Common myeloid progenitor, CD34-positive (primary cell): ENCODE results near the gene ALS2CL.

ENCODE experiments used
- CTCF ChIA-PET: fragments of 350-600 bp; sonication (Branson Sonifier 250); formaldehyde crosslinking; loops from one replicate; lab custom pipeline; 2021; ENCODE audit warnings: antibody characterized with exemption; lab: Charles Lee
- POLR2A ChIA-PET: fragments of 350-600 bp; sonication (Branson Sonifier 250); formaldehyde crosslinking; loops from one replicate; lab custom pipeline; 2021; ENCODE audit warnings: antibody characterized with exemption; lab: Charles Lee
- DNase-seq, 3 donors: peaks; one replicate each; pipeline versions ENCODE4 v3.0.0 to v3.0.0-alpha.2; 2013
- H3K27ac ChIP-seq, 2 experiments: 1 replicate in 1 of 2; 2 replicates in 1 of 2; pipeline ENCODE4 v1.7.0; 2013; ENCODE audit warnings: inconsistent platforms in 2 of 2, low read length in 2 of 2, mild to moderate bottlenecking in 2 of 2, low read depth in 1 of 2, moderate library complexity in 1 of 2; ENCODE audit not compliant: severe bottlenecking in 2 of 2, insufficient read depth in 1 of 2, poor library complexity in 1 of 2
- H3K27me3 ChIP-seq, 5 experiments: replicated peaks in 2 of 5; 1 replicate in 3 of 5; 2 replicates in 2 of 5; pipeline versions ENCODE4 v1.6.1 to v1.7.0; 2013; ENCODE audit warnings: low read length in 4 of 5, mild to moderate bottlenecking in 2 of 5, moderate library complexity in 2 of 5, inconsistent platforms in 1 of 5; ENCODE audit not compliant: insufficient read depth in 5 of 5, control insufficient read depth in 4 of 5
- H3K36me3 ChIP-seq, 4 experiments: 1 replicate in 2 of 4; 2 replicates in 2 of 4; pipeline versions ENCODE4 v1.6.1 to v1.7.0; 2013; ENCODE audit warnings: low read length in 3 of 4, control low read depth in 1 of 4, mild to moderate bottlenecking in 1 of 4; ENCODE audit not compliant: control insufficient read depth in 4 of 4, insufficient read depth in 4 of 4
- H3K4me1 ChIP-seq, 4 experiments: 1 replicate in 3 of 4; 2 replicates in 1 of 4; pipeline versions ENCODE4 v1.6.1 to v1.7.1; 2013; ENCODE audit warnings: low read length in 3 of 4, mild to moderate bottlenecking in 3 of 4, control low read depth in 1 of 4, inconsistent platforms in 1 of 4, moderate library complexity in 1 of 4; ENCODE audit not compliant: control insufficient read depth in 4 of 4, insufficient read depth in 4 of 4; ENCODE audit errors: control extremely low read depth in 1 of 4
- H3K4me3 ChIP-seq, 7 experiments: 1 replicate in 4 of 7; 2 replicates in 3 of 7; pipeline versions ENCODE4 v1.5.1 to v1.7.0; 2013; ENCODE audit warnings: mild to moderate bottlenecking in 7 of 7, low read length in 6 of 7, moderate library complexity in 6 of 7, inconsistent platforms in 2 of 7, low read depth in 2 of 7, control low read depth in 1 of 7; ENCODE audit not compliant: insufficient read depth in 4 of 7, control insufficient read depth in 1 of 7; ENCODE audit errors: extremely low read depth in 1 of 7
- H3K9me3 ChIP-seq, 5 experiments: 1 replicate in 4 of 5; 2 replicates in 1 of 5; pipeline versions ENCODE4 v1.6.1 to v1.7.1; 2013; ENCODE audit warnings: low read length in 4 of 5, mild to moderate bottlenecking in 2 of 5, inconsistent platforms in 1 of 5, low read depth in 1 of 5, moderate library complexity in 1 of 5; ENCODE audit not compliant: control insufficient read depth in 4 of 5, insufficient read depth in 2 of 5; ENCODE audit errors: control extremely low read depth in 1 of 5
- WGBS: methylation state at CpG from one replicate; pipeline ENCODE4 v1.1.5; 2013; ENCODE audit not compliant: insufficient coverage; 5-methylcytosine and 5-hydroxymethylcytosine counted together

ALS2CL gene

GRCh38 chr3:46662771-46663551 is 30.5 kb downstream of the ALS2CL start:
- CTCF ChIA-PET, result interaction anchor here (1.4 to 1.7 kb wide), 2 partner anchors 11 to 232 kb away, joined by 3 to 5 read pairs; no protein-coding TSS in a partner anchor
- Histone ChIP-seq H3K9me3 (no peaks in the 10 kb centered on the region), H3K27ac (no peak overlapping the region), H3K36me3 (no peaks in the 10 kb centered on the region), H3K4me3 (no peak overlapping the region), H3K4me1 (no peaks in the 10 kb centered on the region), H3K27me3 (peaks cover 0 to 2% (median 0%) of the 10 kb centered on the region in 5 experiments)
- POLR2A ChIA-PET, result no interaction called here
- DNase-seq, result no peak
- WGBS, result 88% methylated on average over 17 of the region's 17 CpGs

GRCh38 chr3:46661776-46662766 is 31.4 kb downstream of the ALS2CL start:
- POLR2A ChIA-PET, result no interaction called here
- 90% methylated on average over 12 of the region's 15 CpGs for WGBS

GRCh38 chr3:46660543-46661523 is 32.6 kb downstream of the ALS2CL start:
- CTCF ChIA-PET, result no interaction called here
- WGBS, result 90% methylated on average over 7 of the region's 9 CpGs

More at GRCh38 chr3:46661776-46662766, 31.4 kb downstream of the ALS2CL start:
- CTCF ChIA-PET, result interaction anchor here (1.4 kb wide), 1 partner anchor 233 kb away, joined by 3 read pairs; no protein-coding TSS in a partner anchor
- DNase-seq, result no peak
- Histone ChIP-seq H3K4me1 (no peaks in the 10 kb centered on the region), H3K9me3 (no peaks in the 10 kb centered on the region), H3K36me3 (no peaks in the 10 kb centered on the region), H3K4me3 (no peak overlapping the region), H3K27ac (no peak overlapping the region), H3K27me3 (peaks cover 0 to 2% (median 0%) of the 10 kb centered on the region in 5 experiments)

DNA sequence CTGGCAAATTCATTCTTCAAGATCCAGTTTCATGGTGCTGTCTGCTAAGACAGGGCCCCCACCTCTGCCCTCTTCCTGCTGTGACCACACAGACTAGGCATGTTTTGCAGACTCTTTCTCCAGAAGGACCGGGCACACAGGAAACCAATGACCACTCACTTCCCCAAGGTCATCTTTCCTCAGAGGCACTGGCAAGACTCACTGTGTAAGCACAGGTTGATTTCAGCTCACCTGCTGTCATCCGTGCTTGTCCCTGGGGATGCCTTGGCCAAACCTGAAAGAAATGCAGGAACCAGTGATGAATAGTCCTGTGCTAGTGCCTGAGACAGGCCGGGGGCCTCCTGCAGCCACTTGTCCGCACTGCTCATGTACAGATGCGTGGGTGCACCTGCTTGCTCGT is 33.5 kb downstream of the ALS2CL start:
- no peak overlapping the region for H3K27ac ChIP-seq
- ChIA-PET CTCF (no interaction called here), POLR2A (no interaction called here)
- peaks cover 0 to 2% (median 0%) of the 10 kb centered on the region in 5 experiments for H3K27me3 ChIP-seq
- no peak overlapping the region for H3K4me3 ChIP-seq
- WGBS, result 78% methylated on average over 6 of the region's 6 CpGs
- H3K36me3 ChIP-seq, result no peaks in the 10 kb centered on the region
- H3K4me1 ChIP-seq, result no peaks in the 10 kb centered on the region
- no peaks in the 10 kb centered on the region for H3K9me3 ChIP-seq
- DNase-seq, result no peak

More at GRCh38 chr3:46660543-46661523, 32.6 kb downstream of the ALS2CL start:
- no peak for DNase-seq
- H3K4me1 ChIP-seq, result no peaks in the 10 kb centered on the region
- peaks cover 0 to 2% (median 0%) of the 10 kb centered on the region in 5 experiments for H3K27me3 ChIP-seq
- no peak overlapping the region for H3K4me3 ChIP-seq
- no peaks in the 10 kb centered on the region for H3K36me3 ChIP-seq
- POLR2A ChIA-PET, result interaction anchor here (0.6 kb wide), 1 partner anchor 45 kb away, joined by 5 read pairs; no protein-coding TSS in a partner anchor
- no peaks in the 10 kb centered on the region for H3K9me3 ChIP-seq
- no peak overlapping the region for H3K27ac ChIP-seq

DNA sequence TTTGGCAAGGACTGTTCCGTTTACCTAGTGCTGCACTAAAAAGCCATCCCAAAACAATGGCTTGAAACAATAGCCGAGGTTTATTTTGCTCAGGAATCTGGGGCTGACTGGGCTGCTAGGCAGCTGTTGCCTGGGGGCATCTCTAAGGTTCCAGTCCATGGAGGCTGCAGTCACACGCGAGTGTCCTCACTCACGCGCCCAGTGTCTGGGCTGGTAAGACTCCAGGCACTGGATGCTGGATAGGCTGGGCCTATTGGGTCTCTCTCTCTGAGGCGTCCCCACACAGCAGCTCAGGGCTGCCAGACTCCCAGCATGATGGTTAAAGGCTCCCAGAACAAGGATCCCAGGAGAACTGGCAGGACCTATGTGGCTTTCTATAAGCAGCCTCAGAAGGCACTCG is 34.2 kb downstream of the ALS2CL start:
- no peak overlapping the region for H3K27ac ChIP-seq
- CTCF ChIA-PET, result no interaction called here
- no peaks in the 10 kb centered on the region for H3K4me1 ChIP-seq
- POLR2A ChIA-PET, result no interaction called here
- no peaks in the 10 kb centered on the region for H3K36me3 ChIP-seq
- no peaks in the 10 kb centered on the region for H3K9me3 ChIP-seq
- WGBS, result 95% methylated on average over 5 of the region's 8 CpGs
- DNase-seq, result no peak
- no peak overlapping the region for H3K4me3 ChIP-seq
- H3K27me3 ChIP-seq, result peaks cover 0 to 2% (median 0%) of the 10 kb centered on the region in 5 experiments

DNA sequence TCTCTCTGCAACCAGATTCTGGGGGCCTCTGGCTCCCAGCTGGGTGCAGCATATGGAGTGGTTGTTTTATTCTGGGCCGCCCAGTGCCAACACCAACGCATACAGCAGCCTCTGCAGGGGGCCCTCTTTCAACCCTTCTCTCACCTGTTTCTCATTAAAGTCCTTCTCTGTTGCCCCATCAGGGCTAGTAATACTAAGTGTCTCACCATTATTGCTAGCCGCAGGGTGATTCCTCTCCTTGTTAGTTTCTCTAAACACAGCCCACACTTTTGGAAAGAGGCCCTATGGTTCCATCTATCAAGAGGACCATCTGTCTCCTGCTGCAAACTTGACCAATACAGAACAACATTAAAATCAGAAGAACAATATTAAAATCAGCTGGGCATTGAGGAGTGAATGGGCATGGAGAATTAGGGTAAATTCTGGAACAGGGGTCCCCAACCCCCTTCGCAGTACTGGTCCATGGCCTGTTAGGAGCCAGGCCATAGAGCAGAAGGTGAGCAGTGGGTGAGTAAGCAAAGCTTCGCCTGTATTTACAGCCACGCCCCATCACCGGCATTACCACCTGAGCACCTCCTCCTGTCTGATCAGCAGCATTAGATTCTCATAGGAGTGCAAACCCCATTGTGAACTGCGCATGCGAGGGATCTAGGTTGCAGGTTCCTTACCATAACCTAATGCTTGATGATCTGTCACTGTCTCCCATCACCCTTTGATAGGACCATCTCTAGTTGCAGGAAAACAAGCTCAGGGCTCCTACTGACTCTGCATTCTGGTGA is 36.5 kb downstream of the ALS2CL start:
- Histone ChIP-seq H3K9me3 (peaks cover 0 to 3% (median 0%) of the 10 kb centered on the region in 5 experiments), H3K4me1 (no peaks in the 10 kb centered on the region), H3K27me3 (peaks cover 0 to 2% (median 0%) of the 10 kb centered on the region in 5 experiments), H3K27ac (no peak overlapping the region), H3K36me3 (no peaks in the 10 kb centered on the region), H3K4me3 (no peak overlapping the region)
- CTCF ChIA-PET, result interaction anchor here (0.9 to 1.2 kb wide), 2 partner anchors 13 to 169 kb away, joined by 3 read pairs; no protein-coding TSS in a partner anchor
- no peak for DNase-seq
- POLR2A ChIA-PET, result no interaction called here
- 98% methylated on average over 7 of the region's 9 CpGs for WGBS
